HG03135 (cell line): ENCODE data around the gene PLXNA4.
"Not testable (repeated sequence)": the region's sequence is repeated elsewhere in the genome, so short reads cannot be mapped to it uniquely, and the experiment has no call there.

Source experiments
- ATAC-seq: cut with Tn5 transposase; IDR thresholded peaks from one replicate; pipeline ENCODE4 v1.9.1; 2021; ENCODE audit warnings: mild to moderate bottlenecking, moderate library complexity; ENCODE audit not compliant: unreplicated experiment

PLXNA4 gene

GRCh38 chr7:132189881-132190280 lies 386.4 kb downstream of the PLXNA4 start:
- ATAC-seq = no peak

DNA sequence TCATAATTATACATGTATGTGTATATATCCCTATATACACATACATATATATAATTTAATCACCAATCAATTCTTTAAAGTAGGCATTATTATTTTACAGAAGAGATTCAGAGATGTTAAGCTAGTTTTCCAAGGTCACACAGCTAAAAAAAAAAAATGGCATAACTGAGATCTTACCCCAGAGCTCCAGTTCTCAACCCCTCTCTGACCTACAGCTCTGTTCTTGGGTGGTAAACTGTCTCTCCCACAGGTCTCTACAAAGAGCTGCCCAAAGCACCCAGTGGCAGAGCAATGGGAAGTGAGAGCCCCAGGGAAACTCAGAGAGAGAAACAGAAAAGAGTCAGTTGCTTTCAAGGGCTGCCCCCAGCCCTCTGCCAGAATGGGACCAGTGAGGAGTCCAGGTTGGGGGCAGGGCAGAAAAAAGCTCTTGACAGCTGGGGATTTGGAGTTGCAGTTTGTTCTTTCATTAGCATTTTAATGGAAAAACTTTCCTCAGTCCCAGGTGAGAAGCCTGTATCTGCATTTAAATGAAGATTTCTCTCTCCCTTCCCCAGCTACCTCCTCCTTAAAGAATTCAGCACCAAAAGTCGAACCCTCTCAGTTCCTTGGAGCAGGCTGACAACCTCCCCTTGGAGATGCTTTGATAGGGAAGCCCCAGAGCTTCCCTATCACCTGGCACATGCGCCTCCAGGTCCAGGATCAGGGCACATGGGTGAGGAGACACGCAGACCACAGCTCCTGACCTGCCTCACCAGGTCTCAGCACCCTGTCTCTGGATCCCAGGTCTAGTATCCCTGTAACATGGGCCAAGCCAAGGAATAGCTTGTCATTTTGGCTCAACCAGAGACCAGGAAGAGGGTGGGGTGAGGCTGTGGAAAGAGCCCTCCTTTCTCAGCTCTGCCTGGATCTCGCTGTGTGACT lies 388.1 kb downstream of the PLXNA4 start:
- no peak for ATAC-seq

DNA sequence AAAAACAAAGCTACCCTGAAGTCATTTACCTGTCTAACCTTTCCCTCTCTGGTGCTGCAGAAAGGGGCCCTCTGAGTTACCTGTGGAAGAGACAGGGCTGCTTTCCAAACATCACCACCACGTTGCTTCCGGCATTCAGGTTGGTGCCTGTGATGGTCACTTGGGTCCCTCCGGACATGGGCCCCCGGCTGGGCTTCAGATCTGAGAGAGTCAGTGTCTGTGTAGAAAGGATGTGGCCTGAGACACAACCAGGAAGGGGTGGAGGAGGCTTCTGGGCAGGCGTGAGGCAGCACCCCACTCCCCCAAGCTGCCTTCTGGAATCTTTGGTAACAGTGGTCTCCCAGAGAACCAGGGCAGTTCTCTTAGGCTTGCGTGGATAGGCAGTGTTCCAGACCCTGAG lies 388.9 kb downstream of the PLXNA4 start:
- ATAC-seq = no peak

DNA sequence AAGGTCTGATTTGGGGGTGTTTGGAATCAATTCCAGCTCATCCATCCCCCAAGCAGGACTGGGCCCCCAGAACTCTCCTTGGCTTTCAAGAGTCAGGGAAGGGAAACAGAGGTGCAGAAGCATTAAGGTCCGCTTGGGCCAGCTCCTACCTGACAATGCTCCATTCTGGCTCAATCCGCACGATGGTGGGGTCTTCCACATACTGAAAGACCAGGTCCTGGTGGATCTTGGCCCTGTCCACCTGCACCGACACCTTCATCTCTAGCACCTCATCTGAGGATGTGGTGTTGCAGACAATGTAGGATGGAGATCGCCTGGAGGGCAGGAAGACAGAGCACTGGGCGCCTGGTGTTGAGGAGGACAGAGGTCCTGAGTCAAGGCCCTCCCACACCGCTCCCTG lies 391.1 kb downstream of the PLXNA4 start:
- no peak for ATAC-seq

DNA sequence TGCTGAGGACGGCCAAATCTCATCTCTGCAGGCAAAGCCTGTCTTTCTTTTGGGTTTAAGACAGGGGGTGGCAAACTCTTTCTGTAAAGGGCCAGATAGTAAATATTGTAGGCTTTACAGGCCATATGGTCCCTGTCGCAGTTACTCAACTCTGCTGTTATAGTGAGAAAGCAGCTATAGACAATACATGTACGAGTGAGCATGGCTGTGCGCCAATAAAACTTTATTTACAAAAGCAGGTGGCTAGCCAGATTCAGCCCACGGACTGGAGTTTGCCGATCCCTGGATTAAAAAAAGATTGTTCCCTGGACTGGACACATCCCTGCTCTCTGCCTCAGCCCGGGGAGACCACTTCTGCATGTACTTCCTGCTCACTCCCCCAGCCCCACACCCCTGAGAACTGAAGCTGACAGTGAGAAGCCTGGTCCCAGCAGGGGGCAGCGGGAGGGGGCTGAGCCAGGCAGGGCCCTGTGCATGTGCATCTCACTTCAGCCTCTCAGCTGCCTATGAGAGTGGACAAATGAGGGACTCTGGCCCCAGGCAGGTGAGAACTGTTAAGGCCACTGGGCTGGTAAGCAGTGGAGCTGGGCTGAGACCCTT lies 392.4 kb downstream of the PLXNA4 start:
- no peak for ATAC-seq

- no peak for ATAC-seq
Measured at GRCh38 chr7:132182992-132183391, 393.3 kb downstream of the PLXNA4 start.

- no peak for ATAC-seq
Measured at GRCh38 chr7:132181946-132182685, 394.2 kb downstream of the PLXNA4 start.

GRCh38 chr7:132181371-132181770 lies 394.9 kb downstream of the PLXNA4 start:
- no peak for ATAC-seq

- no peak for ATAC-seq
Measured at GRCh38 chr7:132180481-132180880, 395.8 kb downstream of the PLXNA4 start.

GRCh38 chr7:132179681-132180080 lies 396.6 kb downstream of the PLXNA4 start:
- no peak for ATAC-seq

DNA sequence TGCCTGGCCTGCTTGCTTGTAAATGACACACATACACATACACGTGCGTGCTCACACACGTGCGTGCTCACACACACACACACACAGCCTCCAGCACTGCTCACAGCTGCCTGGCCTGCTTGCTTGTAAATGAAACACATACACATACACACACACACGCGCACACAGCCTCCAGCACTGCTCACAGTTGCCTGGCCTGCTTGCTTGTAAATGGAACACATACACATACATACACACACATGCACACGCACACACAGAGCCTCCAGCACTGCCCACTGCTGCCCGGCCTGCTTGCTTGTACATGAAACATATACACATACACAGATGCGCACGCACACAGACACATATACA lies 397.2 kb downstream of the PLXNA4 start:
- no peak for ATAC-seq

- ATAC-seq = not testable (repeated sequence)
Measured at GRCh38 chr7:132178402-132179079, 397.7 kb downstream of the PLXNA4 start.

- no peak for ATAC-seq
Measured at GRCh38 chr7:132177708-132178401, 398.4 kb downstream of the PLXNA4 start.

DNA sequence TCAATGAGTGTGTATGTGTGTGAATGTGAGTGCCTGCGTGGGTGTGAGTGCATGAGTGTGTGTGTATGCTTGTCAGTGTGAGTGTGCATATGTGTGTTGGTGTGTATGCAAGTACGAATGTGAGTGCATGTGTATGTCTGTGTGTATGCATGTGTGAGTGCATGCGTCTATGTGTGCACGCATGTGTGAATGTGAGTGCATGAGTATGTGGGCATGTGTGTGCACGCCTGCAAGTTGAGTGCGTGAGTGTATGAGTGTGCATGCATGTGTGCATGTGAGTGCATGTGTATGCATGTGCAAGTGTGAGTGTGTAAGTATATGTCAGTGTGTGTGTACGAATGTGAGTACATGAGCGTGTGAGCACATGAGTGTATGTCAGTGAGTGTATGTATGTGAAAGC lies 399.6 kb downstream of the PLXNA4 start:
- no peak for ATAC-seq

- ATAC-seq = no peak
Measured at GRCh38 chr7:132171130-132171576, 405.1 kb downstream of the PLXNA4 start.

DNA sequence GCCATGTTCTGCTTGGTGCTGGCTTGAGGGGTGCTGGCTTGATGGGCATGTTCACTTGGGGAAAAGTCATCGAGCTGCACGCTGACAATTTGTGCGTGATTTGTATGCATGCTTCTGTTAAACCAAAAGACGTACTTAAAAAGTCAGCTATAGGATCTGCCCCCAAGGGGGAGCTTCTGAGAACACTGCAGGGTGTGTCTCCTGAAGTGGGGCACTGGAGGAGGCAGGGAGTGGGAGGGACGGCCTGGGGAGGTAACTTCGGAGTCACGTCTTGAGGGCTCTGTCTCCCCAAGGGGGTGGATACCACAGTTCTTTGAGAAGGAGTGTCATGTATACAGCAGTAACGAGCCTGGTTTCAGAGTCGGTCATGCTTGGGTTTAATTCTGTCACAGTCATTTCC lies 406.5 kb downstream of the PLXNA4 start:
- ATAC-seq = no peak

- no peak for ATAC-seq
Measured at GRCh38 chr7:132168239-132168638, 408.0 kb downstream of the PLXNA4 start.

DNA sequence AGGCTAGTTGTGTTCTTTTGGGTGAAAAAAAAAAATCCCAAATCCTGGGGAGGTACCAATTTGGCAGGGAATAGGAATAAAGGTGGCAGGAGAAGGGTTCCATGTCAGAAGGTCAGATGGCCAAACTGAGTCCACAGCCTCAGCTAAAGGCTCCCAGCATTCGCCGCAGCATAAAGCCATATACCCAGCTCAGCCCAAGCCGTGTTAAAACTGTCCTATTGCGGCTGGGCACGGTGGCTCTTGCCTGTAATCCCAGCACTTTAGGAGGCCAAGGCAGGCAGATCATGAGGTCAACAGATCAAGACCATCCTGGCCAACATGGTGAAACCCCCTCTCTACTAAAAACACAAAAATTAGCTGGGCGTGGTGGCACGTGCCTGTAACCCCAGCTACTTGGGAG lies 410.6 kb downstream of the PLXNA4 start:
- ATAC-seq = not testable (repeated sequence)

- ATAC-seq = no peak
Measured at GRCh38 chr7:132164558-132165125, 411.6 kb downstream of the PLXNA4 start.

DNA sequence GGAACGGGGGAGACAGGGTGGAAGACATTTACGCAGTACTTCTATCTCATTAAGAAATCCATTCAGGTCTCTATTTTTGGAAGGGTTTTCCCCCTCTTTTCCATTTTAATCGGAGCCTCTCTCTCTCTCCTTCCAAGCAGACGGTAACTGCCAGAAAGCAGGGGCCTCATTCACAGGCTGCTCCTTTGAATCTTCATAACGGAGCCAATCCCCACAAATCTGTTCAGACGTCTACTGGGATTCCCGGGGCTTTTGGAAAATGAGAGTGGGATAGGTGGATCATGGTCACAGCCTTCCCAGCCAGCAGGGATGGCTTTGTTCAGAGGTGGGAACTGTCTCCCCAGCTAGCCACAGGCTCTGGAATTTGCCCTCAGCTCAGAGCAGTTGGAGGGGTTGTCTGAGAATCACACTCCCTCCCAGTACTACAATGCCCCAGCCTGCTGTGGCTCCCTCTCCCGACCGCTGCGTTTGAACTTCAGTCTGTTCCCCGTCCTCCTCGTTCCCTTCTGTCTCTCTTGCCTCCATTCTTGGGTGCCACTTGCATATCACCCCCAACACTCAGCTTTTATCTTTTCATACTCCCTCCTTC lies 413.6 kb downstream of the PLXNA4 start:
- no peak for ATAC-seq
